ENCODE results near the gene MYO5B. TPM values are rescaled to one million over a fixed set of nuclear protein-coding genes. Genes with fewer than 3 reads are reported as not detected.

Gene MYO5B
- total and polyA plus RNA-seq, 2 of the 4 experiments (the other 2 are of a cell fraction), result 0.24 to 0.54 TPM

DNA sequence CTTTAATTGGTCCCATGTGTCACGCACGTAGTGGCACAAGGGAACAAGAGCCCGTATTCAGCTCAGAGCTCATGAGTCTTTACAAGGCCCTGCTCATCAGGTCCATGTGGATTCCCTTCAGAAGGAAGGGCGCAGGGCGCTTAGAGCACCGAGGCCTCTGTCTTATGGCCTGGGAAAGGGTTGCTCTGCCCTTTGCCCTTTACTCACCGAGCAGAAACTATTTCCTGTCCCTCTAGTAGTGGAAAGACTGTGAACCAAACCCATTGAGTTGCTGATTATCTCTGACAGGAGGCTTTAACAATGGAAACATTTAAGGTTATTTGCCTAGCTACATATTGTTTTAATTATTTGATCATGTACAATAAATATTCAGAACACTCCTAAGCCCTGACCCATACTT lies 279.6 kb downstream of the MYO5B start:
- Histone ChIP-seq H2BK15ac (ENCODE audit: low read depth, low read length) (no peak overlapping the region), H2BK20ac (ENCODE audit: low read depth, low read length) (no peak overlapping the region), H3K23ac (ENCODE audit: low read depth, low read length) (no peak overlapping the region), H4K5ac (ENCODE audit: low read depth, low read length) (no peak overlapping the region), H3K9me1 (ENCODE audit: insufficient read depth, low read length) (no peaks in the 10 kb centered on the region), H3K36me3 (ENCODE audit: control insufficient read depth, insufficient read depth, low read length) (no peaks in the 10 kb centered on the region), H2AK5ac (ENCODE audit: low read depth, low read length) (no peak overlapping the region), H3K4me3 (ENCODE audit: insufficient read depth, low read depth, low read length) (no peak overlapping the region), H3K27ac (ENCODE audit: insufficient read depth, low read length) (no peak overlapping the region), H3K79me1 (ENCODE audit: low read depth in 1 of 2, low read length in 2 of 2) (no peaks in the 10 kb centered on the region), H3K4ac (ENCODE audit: low read depth, low read length) (no peak overlapping the region), H4K20me1 (ENCODE audit: insufficient read depth, low read length) (no peaks in the 10 kb centered on the region), H3K14ac (replicated peaks; ENCODE audit: low read depth, low read length) (no peak overlapping the region), H2AK9ac (replicated peaks; ENCODE audit: low read depth, low read length, poor library complexity) (no peak overlapping the region), H3K18ac (ENCODE audit: low read depth, low read length) (no peak overlapping the region), H4K91ac (ENCODE audit: insufficient read depth, low read depth, low read length) (no peak overlapping the region), H3K4me1 (ENCODE audit: control insufficient read depth, insufficient read depth, low read length) (no peaks in the 10 kb centered on the region), H3K4me2 (ENCODE audit: low read depth, low read length) (no peak overlapping the region), H3K27me3 (ENCODE audit: control insufficient read depth, insufficient read depth, low read length) (peaks cover 14% of the 10 kb centered on the region), H2AFZ (replicated peaks; ENCODE audit: low read length, poor library complexity) (no peak overlapping the region), H3K56ac (ENCODE audit: extremely low read depth, insufficient read depth, low read length) (no peak overlapping the region), H2BK5ac (ENCODE audit: low read depth, low read length, poor library complexity, severe bottlenecking) (no peak overlapping the region), H3K9ac (ENCODE audit: low read depth, low read length) (no peak overlapping the region), H2BK120ac (ENCODE audit: low read depth, low read length) (no peak overlapping the region), H3K9me3 (ENCODE audit: control insufficient read depth, insufficient read depth, low read length) (no peaks in the 10 kb centered on the region), H4K8ac (ENCODE audit: low read depth in 2 of 2, low read length in 2 of 2) (no peak overlapping the region)
- TF ChIP-seq CEBPB (IDR thresholded peaks at IDR 0.05; ENCODE audit: low read depth, low read length) (no peak), RCOR1 (IDR thresholded peaks at IDR 0.05; ENCODE audit: insufficient replicate concordance, low read length) (no peak), RFX5 (IDR thresholded peaks at IDR 0.05; ENCODE audit: low read depth, low read length) (no peak)
- POLR2A ChIA-PET (ENCODE audit: unreplicated experiment), result no interaction called here
- DNase-seq (no peak), ATAC-seq (ENCODE audit: low read depth) (no peak)
- dilution Hi-C loops (cut with HindIII; ENCODE audit: low sequenced_read_pairs, unreplicated experiment), result no loop called here
- in situ Hi-C loops (cut with MboI; ENCODE audit: low sequenced_read_pairs), result no loop called here
- WGBS, 2 experiments (ENCODE audit: extremely low coverage in 2 of 2, insufficient read length in 1 of 2), result 59% methylated on average over 3 of the region's 7 CpGs; no CpG with 5 or more reads in 1 of the 2 experiments
- CTCF ChIA-PET, result no interaction called here
- intact Hi-C loops (cut with micrococcal nuclease), result no loop called here
- no TSS peak for BruUV-seq (replicated peaks)

All from IMR-90 (cell line).